Measurements from ENCODE around the gene PGLYRP2.
"Not testable (repeated sequence)": the region's sequence is repeated elsewhere in the genome, so short reads cannot be mapped to it uniquely, and the experiment has no call there.

Gene PGLYRP2

GRCh38 chr19:15519433-15519976 lies 40.2 kb upstream of the PGLYRP2 start:
- H3K4me3 ChIP-seq (replicated peaks; ENCODE audit: low read depth, low read length): no peak overlapping the region
- H3K36me3 ChIP-seq (ENCODE audit: control insufficient read depth, insufficient read depth, low read length): no peaks in the 10 kb centered on the region
- no peak for TF ChIP-seq CTCF (IDR thresholded peaks at IDR 0.05; ENCODE audit: insufficient read depth, low read length, poor library complexity, severe bottlenecking)
- DNase-seq (ENCODE audit: extremely low read depth, insufficient read length): no peak
- H3K27me3 ChIP-seq (replicated peaks; ENCODE audit: control insufficient read depth, insufficient read depth, low read length): no peaks in the 10 kb centered on the region

GRCh38 chr19:15517778-15518177 lies 38.5 kb upstream of the PGLYRP2 start:
- no peak overlapping the region for H3K4me3 ChIP-seq (replicated peaks; ENCODE audit: low read depth, low read length)
- no peaks in the 10 kb centered on the region for H3K36me3 ChIP-seq (ENCODE audit: control insufficient read depth, insufficient read depth, low read length)
- H3K27me3 ChIP-seq (replicated peaks; ENCODE audit: control insufficient read depth, insufficient read depth, low read length): no peaks in the 10 kb centered on the region
- no peak for DNase-seq (ENCODE audit: extremely low read depth, insufficient read length)
- TF ChIP-seq CTCF (IDR thresholded peaks at IDR 0.05; ENCODE audit: insufficient read depth, low read length, poor library complexity, severe bottlenecking): no peak

GRCh38 chr19:15516363-15516762 lies 37.1 kb upstream of the PGLYRP2 start:
- Histone ChIP-seq H3K27me3 (replicated peaks; ENCODE audit: control insufficient read depth, insufficient read depth, low read length) (no peaks in the 10 kb centered on the region), H3K4me3 (replicated peaks; ENCODE audit: low read depth, low read length) (no peak overlapping the region), H3K36me3 (ENCODE audit: control insufficient read depth, insufficient read depth, low read length) (no peaks in the 10 kb centered on the region)
- no peak for DNase-seq (ENCODE audit: extremely low read depth, insufficient read length)
- TF ChIP-seq CTCF (IDR thresholded peaks at IDR 0.05; ENCODE audit: insufficient read depth, low read length, poor library complexity, severe bottlenecking): no peak

GRCh38 chr19:15515227-15515625 lies 35.9 kb upstream of the PGLYRP2 start:
- DNase-seq (ENCODE audit: extremely low read depth, insufficient read length); H3K36me3 ChIP-seq (ENCODE audit: control insufficient read depth, insufficient read depth, low read length); H3K27me3 ChIP-seq (replicated peaks; ENCODE audit: control insufficient read depth, insufficient read depth, low read length); H3K4me3 ChIP-seq (replicated peaks; ENCODE audit: low read depth, low read length): not testable (repeated sequence)

- H3K36me3 ChIP-seq (ENCODE audit: control insufficient read depth, insufficient read depth, low read length): no peaks in the 10 kb centered on the region
- no peak for DNase-seq (ENCODE audit: extremely low read depth, insufficient read length)
- H3K27me3 ChIP-seq (replicated peaks; ENCODE audit: control insufficient read depth, insufficient read depth, low read length): 0 out of 2 replicates have a peak, but pooled peaks cover 1% of the 10 kb centered on the region
- TF ChIP-seq CTCF (IDR thresholded peaks at IDR 0.05; ENCODE audit: insufficient read depth, low read length, poor library complexity, severe bottlenecking): no peak
- H3K4me3 ChIP-seq (replicated peaks; ENCODE audit: low read depth, low read length): no peak overlapping the region
These were observed 32.5 kb upstream of the PGLYRP2 start for GRCh38 chr19:15511671-15512424.

- H3K4me3 ChIP-seq (replicated peaks; ENCODE audit: low read depth, low read length): no peak within 1 kb of the TSS
- DNase-seq (ENCODE audit: extremely low read depth, insufficient read length): no peak
- H3K36me3 ChIP-seq (ENCODE audit: control insufficient read depth, insufficient read depth, low read length): no peaks in the 10 kb centered on the region
- no peak for TF ChIP-seq CTCF (IDR thresholded peaks at IDR 0.05; ENCODE audit: insufficient read depth, low read length, poor library complexity, severe bottlenecking)
- H3K27me3 ChIP-seq (replicated peaks; ENCODE audit: control insufficient read depth, insufficient read depth, low read length): 0 out of 2 replicates have a peak, but pooled peaks cover 1% of the 10 kb centered on the region
These were observed 28.9 kb upstream of the PGLYRP2 start, which contains the start of gene CYP4F22 for GRCh38 chr19:15508035-15508710. Gene CYP4F22 (plus strand): TSS chr19:15508525. CDS start chr19:15525337, 16,812 bp downstream.

All from GM06990 (cell line).